ENCODE results near the gene TRMT10A.

TRMT10A gene

GRCh38 chr4:99510721-99511120 lies 53.1 kb downstream of the TRMT10A start, which contains the start of gene C4orf17:
Gene C4orf17, plus strand, starts transcription at chr4:99511021. Its CDS starts 2,061 bp downstream, at chr4:99513082.
- TF ChIP-seq NFIC (IDR thresholded peaks at IDR 0.05) (no peak), CREB1 (IDR thresholded peaks at IDR 0.05; ENCODE audit: low read depth) (no peak)

- TF ChIP-seq CEBPB (IDR thresholded peaks at IDR 0.05) (no peak), NFIC (IDR thresholded peaks at IDR 0.05) (no peak), MAX (IDR thresholded peaks at IDR 0.05) (no peak), EGR1 (IDR thresholded peaks at IDR 0.05) (no peak), FOXM1 (IDR thresholded peaks at IDR 0.05; ENCODE audit: borderline replicate concordance, low read depth) (no peak)
- TF ChIP-seq, protein P1, sequence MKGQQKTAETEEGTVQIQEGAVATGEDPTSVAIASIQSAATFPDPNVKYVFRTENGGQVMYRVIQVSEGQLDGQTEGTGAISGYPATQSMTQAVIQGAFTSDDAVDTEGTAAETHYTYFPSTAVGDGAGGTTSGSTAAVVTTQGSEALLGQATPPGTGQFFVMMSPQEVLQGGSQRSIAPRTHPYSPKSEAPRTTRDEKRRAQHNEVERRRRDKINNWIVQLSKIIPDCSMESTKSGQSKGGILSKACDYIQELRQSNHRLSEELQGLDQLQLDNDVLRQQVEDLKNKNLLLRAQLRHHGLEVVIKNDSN (IDR thresholded peaks at IDR 0.05) = no peak
- TF ChIP-seq, protein P2, sequence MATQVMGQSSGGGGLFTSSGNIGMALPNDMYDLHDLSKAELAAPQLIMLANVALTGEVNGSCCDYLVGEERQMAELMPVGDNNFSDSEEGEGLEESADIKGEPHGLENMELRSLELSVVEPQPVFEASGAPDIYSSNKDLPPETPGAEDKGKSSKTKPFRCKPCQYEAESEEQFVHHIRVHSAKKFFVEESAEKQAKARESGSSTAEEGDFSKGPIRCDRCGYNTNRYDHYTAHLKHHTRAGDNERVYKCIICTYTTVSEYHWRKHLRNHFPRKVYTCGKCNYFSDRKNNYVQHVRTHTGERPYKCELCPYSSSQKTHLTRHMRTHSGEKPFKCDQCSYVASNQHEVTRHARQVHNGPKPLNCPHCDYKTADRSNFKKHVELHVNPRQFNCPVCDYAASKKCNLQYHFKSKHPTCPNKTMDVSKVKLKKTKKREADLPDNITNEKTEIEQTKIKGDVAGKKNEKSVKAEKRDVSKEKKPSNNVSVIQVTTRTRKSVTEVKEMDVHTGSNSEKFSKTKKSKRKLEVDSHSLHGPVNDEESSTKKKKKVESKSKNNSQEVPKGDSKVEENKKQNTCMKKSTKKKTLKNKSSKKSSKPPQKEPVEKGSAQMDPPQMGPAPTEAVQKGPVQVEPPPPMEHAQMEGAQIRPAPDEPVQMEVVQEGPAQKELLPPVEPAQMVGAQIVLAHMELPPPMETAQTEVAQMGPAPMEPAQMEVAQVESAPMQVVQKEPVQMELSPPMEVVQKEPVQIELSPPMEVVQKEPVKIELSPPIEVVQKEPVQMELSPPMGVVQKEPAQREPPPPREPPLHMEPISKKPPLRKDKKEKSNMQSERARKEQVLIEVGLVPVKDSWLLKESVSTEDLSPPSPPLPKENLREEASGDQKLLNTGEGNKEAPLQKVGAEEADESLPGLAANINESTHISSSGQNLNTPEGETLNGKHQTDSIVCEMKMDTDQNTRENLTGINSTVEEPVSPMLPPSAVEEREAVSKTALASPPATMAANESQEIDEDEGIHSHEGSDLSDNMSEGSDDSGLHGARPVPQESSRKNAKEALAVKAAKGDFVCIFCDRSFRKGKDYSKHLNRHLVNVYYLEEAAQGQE (IDR thresholded peaks at IDR 0.05; ENCODE audit: low read depth) = no peak
Measured at GRCh38 chr4:99507762-99508161, 56.1 kb downstream of the TRMT10A start.

DNA sequence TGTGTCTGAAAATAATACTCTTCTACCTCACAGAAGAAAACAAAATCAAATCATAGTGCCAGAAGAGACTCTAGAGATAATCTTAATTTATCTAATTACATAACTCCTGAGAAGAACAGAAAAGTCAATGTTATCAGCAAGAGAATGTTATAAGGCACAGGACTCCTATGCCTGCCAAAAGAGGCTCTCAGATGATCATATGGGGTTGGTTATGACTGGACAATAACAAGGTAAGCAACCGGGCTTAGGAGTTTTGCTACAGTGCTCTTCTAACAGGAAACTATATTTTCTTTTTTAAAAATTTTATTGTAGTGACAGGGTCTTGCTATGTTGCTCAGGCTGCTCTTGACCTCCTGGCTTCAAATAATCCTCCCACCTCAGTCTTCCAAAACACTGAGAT lies 56.5 kb downstream of the TRMT10A start:
- TF ChIP-seq MAX (IDR thresholded peaks at IDR 0.05) = no peak

GRCh38 chr4:99506781-99507180 lies 57.1 kb downstream of the TRMT10A start:
- TF ChIP-seq EP300 (IDR thresholded peaks at IDR 0.05; ENCODE audit: borderline replicate concordance) (no peak), NFIC (IDR thresholded peaks at IDR 0.05) (peak; percentile 12; the same call in 1 of the 2 replicates)

GRCh38 chr4:99504804-99505502 lies 58.9 kb downstream of the TRMT10A start:
- TF ChIP-seq NFIC (IDR thresholded peaks at IDR 0.05) (peak; percentile 15; the same call in 1 of the 2 replicates), TEAD4 (IDR thresholded peaks at IDR 0.05) (no peak)
